CD4-positive, alpha-beta T cell (primary cell): ENCODE results near the gene MAGI1. TPM values are rescaled to one million over a fixed set of nuclear protein-coding genes. Genes with fewer than 3 reads are reported as not detected.

ENCODE experiments used
- ATAC-seq: fragments of 200-7000 bp; cut with Tn5 transposase; one replicate; pipeline ENCODE4 v1.10.0; 2022; ENCODE audit warnings: mild to moderate bottlenecking; ENCODE audit not compliant: poor library complexity
- CTCF ChIA-PET: fragments of 350-600 bp; sonication (Branson Sonifier 250); formaldehyde crosslinking; loops from one replicate; lab custom pipeline; 2021; ENCODE audit warnings: antibody characterized with exemption, inconsistent platforms; lab: Charles Lee
- POLR2A ChIA-PET: fragments of 350-600 bp; sonication (Branson Sonifier 250); formaldehyde crosslinking; loops from one replicate; lab custom pipeline; 2021; ENCODE audit warnings: antibody characterized with exemption, inconsistent platforms; lab: Charles Lee
- DNase-seq, 14 experiments: peaks; one replicate each; pipeline ENCODE4 v3.0.0-alpha.2; 2013 to 2020; ENCODE audit warnings: mixed read lengths in 2 of 14
- H3K27ac ChIP-seq, 2 donors: one replicate each; pipeline versions ENCODE4 v1.5.1 to v1.7.0; 2013; ENCODE audit warnings: low read length in 2 of 2, low read depth in 1 of 2, mild to moderate bottlenecking in 1 of 2
- H3K27me3 ChIP-seq, 2 experiments: 1 replicate in 1 of 2; 2 replicates in 1 of 2; pipeline versions ENCODE4 v1.6.1 to v1.7.0; 2013; ENCODE audit warnings: low read length in 2 of 2, control low read depth in 1 of 2, mild to moderate bottlenecking in 1 of 2, moderate library complexity in 1 of 2; ENCODE audit not compliant: insufficient read depth in 2 of 2, control insufficient read depth in 1 of 2
- H3K36me3 ChIP-seq: one replicate; pipeline ENCODE4 v1.6.1; 2013; ENCODE audit warnings: low read length, control low read depth; ENCODE audit not compliant: insufficient read depth
- H3K4me1 ChIP-seq: one replicate; pipeline ENCODE4 v1.6.1; 2013; ENCODE audit warnings: low read length, control low read depth; ENCODE audit not compliant: insufficient read depth
- H3K4me3 ChIP-seq: one replicate; pipeline ENCODE4 v1.5.1; 2013; ENCODE audit warnings: mild to moderate bottlenecking, low read length, moderate library complexity
- H3K9me3 ChIP-seq, 2 experiments: 1 replicate in 1 of 2; 2 replicates in 1 of 2; pipeline versions ENCODE4 v1.6.1 to v1.7.0; 2013; ENCODE audit warnings: low read length in 2 of 2, mild to moderate bottlenecking in 2 of 2, control low read depth in 1 of 2, moderate library complexity in 1 of 2; ENCODE audit not compliant: control insufficient read depth in 1 of 2, insufficient read depth in 1 of 2
- H3K27ac Mint-ChIP-seq: one replicate; pipeline ENCODE4 v1.8.0; 2020; ENCODE audit warnings: mixed read lengths
- H3K27me3 Mint-ChIP-seq: one replicate; pipeline ENCODE4 v1.8.0; 2021; ENCODE audit warnings: mixed read lengths
- H3K36me3 Mint-ChIP-seq: one replicate; pipeline ENCODE4 v1.8.0; 2021; ENCODE audit warnings: low read depth, mixed read lengths
- H3K4me1 Mint-ChIP-seq: one replicate; pipeline ENCODE4 v1.8.0; 2021; ENCODE audit warnings: low read depth, mixed read lengths
- H3K4me3 Mint-ChIP-seq: one replicate; pipeline ENCODE4 v1.8.0; 2020; ENCODE audit warnings: mild to moderate bottlenecking, mixed read lengths
- H3K9me3 Mint-ChIP-seq: one replicate; pipeline ENCODE4 v1.8.0; 2020; ENCODE audit warnings: mixed read lengths
- intact Hi-C, 2 experiments: fragments of 100-400 bp; cut with DNase I in 1 of 2; cut with micrococcal nuclease in 1 of 2; formaldehyde crosslinking; loops; one replicate each; pipeline versions ENCODE4 v1.15.1 to v1.9.0; 2023 to 2025; cut with DNase I, micrococcal nuclease
- total RNA-seq, 174 experiments: library from RNA in 2 of 174; stranded (reverse) in 2 of 174; gene quantifications; one replicate each; pipeline ENCODE4 v1.2.3 and lab custom pipeline; 2021 to 2026
- TF ChIP-seq, protein P1 (sequence below): fragments of 200-600 bp; IDR thresholded peaks from one replicate; pipeline ENCODE4 v1.8.0; 2022; ENCODE audit warnings: antibody characterized with exemption, mild to moderate bottlenecking

The MAGI1 gene
- total RNA-seq, 2 experiments from 2014 or later, result not detected

DNA sequence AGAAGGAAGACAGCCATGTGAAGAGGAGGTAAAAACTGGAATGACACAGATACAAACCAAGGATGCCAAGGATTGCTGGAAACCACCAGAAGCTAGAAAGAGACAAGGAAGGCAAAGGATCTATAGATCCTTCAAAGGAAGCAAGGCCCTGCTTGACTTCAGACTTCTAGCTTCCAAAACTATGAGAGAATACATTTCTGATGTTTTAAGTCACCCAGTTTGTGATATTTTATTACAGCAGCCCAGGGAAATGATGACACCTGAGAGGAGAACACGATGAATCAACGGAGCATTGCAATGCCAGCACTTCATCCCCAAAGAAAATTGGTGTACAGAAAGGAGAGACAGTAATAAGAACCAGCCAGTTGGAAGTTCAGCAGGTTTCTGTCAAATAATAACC lies 116.3 kb downstream of the MAGI1 start:
- H3K27me3 Mint-ChIP-seq, result peaks cover 3% of the 10 kb centered on the region
- intact Hi-C loops, result no loop called here
- Histone ChIP-seq H3K4me3 (no peak overlapping the region), H3K36me3 (no peaks in the 10 kb centered on the region), H3K27me3 (no peaks in the 10 kb centered on the region), H3K9me3 (no peaks in the 10 kb centered on the region), H3K27ac (no peak overlapping the region), H3K4me1 (no peaks in the 10 kb centered on the region)
- no peak overlapping the region for H3K27ac Mint-ChIP-seq
- H3K36me3 Mint-ChIP-seq, result no peaks in the 10 kb centered on the region
- no peaks in the 10 kb centered on the region for H3K4me1 Mint-ChIP-seq
- DNase-seq (no peak), ATAC-seq (no peak)
- H3K4me3 Mint-ChIP-seq, result no peak overlapping the region
- TF ChIP-seq, protein P1, sequence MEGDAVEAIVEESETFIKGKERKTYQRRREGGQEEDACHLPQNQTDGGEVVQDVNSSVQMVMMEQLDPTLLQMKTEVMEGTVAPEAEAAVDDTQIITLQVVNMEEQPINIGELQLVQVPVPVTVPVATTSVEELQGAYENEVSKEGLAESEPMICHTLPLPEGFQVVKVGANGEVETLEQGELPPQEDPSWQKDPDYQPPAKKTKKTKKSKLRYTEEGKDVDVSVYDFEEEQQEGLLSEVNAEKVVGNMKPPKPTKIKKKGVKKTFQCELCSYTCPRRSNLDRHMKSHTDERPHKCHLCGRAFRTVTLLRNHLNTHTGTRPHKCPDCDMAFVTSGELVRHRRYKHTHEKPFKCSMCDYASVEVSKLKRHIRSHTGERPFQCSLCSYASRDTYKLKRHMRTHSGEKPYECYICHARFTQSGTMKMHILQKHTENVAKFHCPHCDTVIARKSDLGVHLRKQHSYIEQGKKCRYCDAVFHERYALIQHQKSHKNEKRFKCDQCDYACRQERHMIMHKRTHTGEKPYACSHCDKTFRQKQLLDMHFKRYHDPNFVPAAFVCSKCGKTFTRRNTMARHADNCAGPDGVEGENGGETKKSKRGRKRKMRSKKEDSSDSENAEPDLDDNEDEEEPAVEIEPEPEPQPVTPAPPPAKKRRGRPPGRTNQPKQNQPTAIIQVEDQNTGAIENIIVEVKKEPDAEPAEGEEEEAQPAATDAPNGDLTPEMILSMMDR, result no peak
- ChIA-PET CTCF (no interaction called here), POLR2A (no interaction called here)
- peaks cover 2% of the 10 kb centered on the region for H3K9me3 Mint-ChIP-seq

GRCh38 chr3:65919826-65920225 lies 118.9 kb downstream of the MAGI1 start:
- no peaks in the 10 kb centered on the region for H3K36me3 Mint-ChIP-seq
- no peak overlapping the region for H3K27ac Mint-ChIP-seq
- peaks cover 2% of the 10 kb centered on the region for H3K9me3 Mint-ChIP-seq
- no peak overlapping the region for H3K4me3 Mint-ChIP-seq
- POLR2A ChIA-PET, result no interaction called here
- Histone ChIP-seq H3K4me3 (no peak overlapping the region), H3K9me3 (no peaks in the 10 kb centered on the region), H3K27me3 (no peaks in the 10 kb centered on the region), H3K4me1 (no peaks in the 10 kb centered on the region), H3K36me3 (no peaks in the 10 kb centered on the region), H3K27ac (no peak overlapping the region)
- H3K27me3 Mint-ChIP-seq, result peaks cover 3% of the 10 kb centered on the region
- no peaks in the 10 kb centered on the region for H3K4me1 Mint-ChIP-seq
- CTCF ChIA-PET, result no interaction called here
- intact Hi-C loops, result no loop called here
- ATAC-seq (no peak), DNase-seq (no peak)
- TF ChIP-seq, protein P1, result no peak

DNA sequence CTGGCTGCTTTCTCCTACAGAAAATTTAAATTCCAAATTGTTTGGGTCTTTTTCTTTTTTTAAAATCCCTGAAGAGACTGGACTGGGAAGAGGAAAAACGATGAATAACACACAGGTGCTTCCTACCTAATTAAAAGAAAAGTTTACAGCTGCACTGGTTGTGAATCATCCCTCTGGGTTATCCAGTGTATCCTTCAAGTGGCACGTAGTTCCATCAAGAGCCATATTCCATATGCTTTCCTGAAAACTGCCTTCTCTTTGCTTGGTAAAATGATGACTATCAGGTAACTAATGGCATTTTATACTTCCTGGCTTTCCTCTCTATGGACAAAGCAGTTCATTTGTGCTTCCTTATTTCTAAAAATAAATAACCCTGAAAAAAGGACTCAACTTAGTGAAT lies 123.2 kb downstream of the MAGI1 start:
- peaks cover 0 to 3% of the 10 kb centered on the region in 2 experiments for H3K9me3 ChIP-seq
- H3K4me3 ChIP-seq, result no peak overlapping the region
- Mint-ChIP-seq H3K27ac (no peak overlapping the region), H3K4me1 (no peaks in the 10 kb centered on the region), H3K27me3 (no peaks in the 10 kb centered on the region), H3K36me3 (no peaks in the 10 kb centered on the region), H3K9me3 (no peaks in the 10 kb centered on the region), H3K4me3 (no peak overlapping the region)
- H3K27me3 ChIP-seq, result no peaks in the 10 kb centered on the region
- intact Hi-C loops, result no loop called here
- ATAC-seq (no peak), DNase-seq (no peak)
- ChIA-PET POLR2A (no interaction called here), CTCF (no interaction called here)
- no peaks in the 10 kb centered on the region for H3K36me3 ChIP-seq
- H3K4me1 ChIP-seq, result no peaks in the 10 kb centered on the region
- H3K27ac ChIP-seq, result no peak overlapping the region
- TF ChIP-seq, protein P1, result no peak
